ENCODE data around the gene KRTAP5-8.
"Not testable (repeated sequence)": the region's sequence is repeated elsewhere in the genome, so short reads cannot be mapped to it uniquely, and the experiment has no call there.

KRTAP5-8 gene

DNA sequence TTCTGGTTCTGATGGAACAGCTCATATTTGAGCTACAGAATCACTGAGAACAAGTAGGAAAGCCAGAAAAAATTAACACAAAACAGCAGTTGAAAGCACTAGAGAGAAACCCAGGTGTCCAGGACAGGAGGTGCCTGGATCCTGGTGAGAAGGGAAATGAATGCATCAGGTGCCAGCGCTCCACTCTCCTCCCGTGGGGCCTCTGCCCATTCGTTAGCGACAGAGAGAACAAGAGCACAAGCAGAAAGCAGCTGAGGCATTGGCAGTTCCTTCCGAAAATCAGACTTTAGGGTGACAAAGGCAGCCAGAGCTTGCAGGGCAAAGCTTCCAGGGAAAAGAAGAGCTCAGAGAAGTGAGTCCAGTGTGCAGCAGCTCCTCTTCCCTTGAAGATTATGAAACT lies 30.7 kb upstream of the KRTAP5-8 start:
- no peak for DNase-seq (ENCODE audit: low spot score)

DNA sequence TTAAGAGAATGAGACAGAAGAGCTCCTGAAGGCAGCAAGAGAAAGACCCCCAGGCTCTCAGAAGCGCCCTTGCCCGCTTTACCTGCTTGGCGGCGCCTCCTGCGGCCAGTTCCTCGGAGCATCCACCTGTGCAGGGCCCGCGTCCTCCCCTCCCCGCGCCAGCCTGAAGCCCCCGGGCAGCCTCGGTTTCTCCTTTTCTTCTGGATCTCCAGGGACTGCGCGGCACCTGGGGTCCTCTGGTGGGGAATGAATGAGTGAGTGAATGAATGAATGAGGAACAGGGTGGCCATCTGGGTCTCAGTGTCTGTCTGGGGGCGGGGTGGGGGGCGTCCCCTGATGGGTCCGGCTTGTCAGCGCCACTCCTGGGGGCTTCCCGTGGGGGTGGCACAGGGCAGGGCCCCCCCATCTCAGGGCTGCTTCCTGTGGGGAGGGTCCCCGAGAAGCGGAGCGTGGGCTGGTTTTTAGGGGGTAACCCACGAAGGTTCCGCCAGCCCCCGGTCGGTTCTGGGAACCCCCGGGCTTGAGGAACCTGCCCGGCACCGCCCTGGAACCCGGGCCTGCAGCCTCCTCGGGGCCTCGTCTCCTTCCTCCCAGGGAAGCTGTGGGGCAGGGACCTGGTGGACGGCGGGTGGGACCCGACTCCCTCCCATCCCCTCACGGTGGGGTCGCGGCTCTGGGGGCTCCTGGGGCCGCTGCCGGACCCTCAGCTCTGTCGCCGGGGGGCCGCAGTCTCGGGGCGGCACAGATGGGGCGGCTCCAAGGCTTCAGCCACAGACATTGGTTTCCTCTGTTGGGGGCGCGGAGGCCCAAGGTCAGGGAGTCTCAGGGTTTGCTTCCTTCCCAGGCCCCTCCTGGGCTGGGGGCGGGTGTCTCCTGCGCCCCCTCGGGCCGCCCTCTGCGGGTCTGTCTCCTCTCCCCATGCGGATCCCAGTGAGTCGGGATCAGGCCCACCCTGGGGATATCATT lies 19.0 kb upstream of the KRTAP5-8 start:
- DNase-seq (ENCODE audit: low spot score), result no peak

DNA sequence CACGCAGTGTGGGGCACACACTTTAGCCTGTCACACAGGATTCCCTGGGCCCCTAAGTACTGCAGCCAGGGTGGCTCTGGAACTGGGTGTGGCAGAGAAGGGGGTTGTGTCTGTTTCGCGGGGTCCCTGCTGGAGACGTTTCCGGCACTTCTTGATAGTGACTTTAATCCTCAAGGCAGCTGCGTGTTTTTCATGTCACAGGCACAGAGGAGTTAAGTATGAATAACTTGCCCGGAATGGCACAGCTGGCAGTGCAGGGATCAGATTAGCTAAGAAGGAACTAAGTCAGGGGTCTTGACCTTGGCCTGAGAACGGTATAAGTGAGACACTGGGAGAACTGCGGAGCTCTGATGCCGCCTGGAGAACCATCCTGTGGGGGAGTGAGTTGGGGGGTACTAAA lies 18.3 kb upstream of the KRTAP5-8 start:
- no peak for DNase-seq (ENCODE audit: low spot score)

DNA sequence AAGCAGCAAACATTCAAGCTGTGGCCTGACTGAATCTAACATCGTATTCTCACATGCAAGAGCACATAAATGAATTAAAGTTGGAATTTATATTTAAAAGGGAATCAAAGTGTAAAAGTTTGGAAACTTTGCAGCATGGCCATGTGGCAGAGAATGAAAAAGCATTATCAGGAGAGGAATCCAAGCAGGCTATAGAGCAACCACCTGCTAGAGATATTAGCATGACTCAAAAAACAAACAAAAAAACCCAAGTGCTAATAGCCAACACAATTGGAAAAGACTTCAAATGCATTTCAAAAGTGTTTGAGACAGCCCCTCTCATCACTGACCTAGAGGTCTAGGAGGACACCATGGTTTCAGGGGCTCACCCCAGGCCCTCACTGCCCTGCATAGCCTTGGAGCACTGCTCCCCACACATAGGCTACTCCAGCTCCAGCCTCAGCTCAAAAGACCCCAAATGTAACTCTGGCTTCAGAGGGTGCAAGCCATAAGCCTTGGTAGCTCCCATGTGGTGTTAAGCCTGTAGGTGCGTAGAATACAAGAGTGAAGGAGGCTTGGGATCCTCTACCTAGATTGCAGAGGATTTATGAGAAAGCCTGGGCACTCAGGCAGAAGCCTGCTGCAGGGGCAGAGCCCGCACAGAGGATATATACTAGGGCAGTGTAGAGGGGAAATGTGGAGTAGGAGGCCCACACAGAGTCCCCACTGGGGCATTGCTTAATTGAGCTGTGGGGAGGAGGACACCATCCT lies 12.5 kb upstream of the KRTAP5-8 start:
- DNase-seq (ENCODE audit: low spot score), result no peak

DNA sequence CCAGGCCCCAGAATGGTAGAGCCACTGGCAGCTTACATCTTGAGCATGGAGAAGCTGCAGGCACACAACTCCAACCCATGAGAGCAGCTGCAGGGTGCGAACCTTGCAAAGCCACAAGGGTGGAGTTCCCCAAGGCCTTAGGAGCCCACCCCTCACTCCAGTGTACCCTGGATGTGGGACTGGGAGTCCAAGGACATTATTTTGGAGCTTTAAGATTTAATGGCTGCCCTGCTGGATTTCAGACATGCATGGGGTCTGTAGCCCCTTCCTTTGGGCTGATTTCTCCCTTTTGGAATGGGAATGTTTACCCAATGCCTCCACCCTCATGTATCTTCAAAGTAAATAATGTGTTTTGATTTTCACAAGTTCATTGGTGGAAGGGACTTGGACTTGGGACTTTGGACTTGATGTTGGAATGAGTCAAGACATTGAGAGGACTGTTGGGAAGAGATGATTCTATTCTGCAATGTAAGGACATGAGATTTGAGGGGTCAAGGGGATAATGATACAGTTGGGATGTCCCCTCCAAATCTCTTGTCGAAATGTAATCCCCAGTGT lies 11.8 kb upstream of the KRTAP5-8 start:
- no peak for DNase-seq (ENCODE audit: low spot score)

DNA sequence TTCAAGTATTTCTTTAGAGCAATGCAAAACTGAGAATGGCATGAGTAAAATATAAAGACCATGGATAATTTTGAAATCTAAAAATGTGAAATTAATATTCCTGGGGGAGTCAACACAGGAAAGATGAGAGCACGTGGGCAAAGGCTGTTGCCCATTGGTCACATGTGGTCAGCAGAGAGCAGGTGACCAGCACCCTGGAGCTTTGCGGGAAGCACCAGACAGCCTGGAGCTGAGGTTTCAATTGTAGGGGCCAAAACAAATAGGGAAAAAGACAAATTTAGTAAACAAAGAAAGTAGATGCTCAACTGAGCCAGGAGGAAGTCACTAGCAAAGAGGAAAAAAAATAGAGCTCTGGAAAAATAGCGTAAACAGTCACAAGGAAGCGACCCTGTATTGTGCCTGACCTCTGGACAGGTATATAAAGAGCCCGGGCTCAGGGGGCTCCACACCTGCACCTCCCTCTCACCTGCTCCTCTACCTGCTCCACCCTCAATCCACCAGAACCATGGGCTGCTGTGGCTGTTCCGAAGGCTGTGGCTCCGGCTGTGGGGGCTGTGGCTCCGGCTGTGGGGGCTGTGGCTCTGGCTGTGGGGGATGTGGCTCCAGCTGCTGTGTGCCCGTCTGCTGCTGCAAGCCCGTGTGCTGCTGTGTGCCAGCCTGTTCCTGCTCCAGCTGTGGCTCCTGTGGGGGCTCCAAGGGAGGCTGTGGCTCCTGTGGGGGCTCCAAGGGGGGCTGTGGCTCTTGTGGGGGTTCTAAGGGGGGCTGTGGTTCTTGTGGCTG lies 10.8 kb upstream of the KRTAP5-8 start, which contains the start of gene KRTAP5-7:
TSS of gene KRTAP5-7 (plus strand) at position 472 of the 780 bp plus-strand sequence. CDS start at position 506, 34 bp downstream.
- not testable (repeated sequence) for DNase-seq (ENCODE audit: low spot score)

DNA sequence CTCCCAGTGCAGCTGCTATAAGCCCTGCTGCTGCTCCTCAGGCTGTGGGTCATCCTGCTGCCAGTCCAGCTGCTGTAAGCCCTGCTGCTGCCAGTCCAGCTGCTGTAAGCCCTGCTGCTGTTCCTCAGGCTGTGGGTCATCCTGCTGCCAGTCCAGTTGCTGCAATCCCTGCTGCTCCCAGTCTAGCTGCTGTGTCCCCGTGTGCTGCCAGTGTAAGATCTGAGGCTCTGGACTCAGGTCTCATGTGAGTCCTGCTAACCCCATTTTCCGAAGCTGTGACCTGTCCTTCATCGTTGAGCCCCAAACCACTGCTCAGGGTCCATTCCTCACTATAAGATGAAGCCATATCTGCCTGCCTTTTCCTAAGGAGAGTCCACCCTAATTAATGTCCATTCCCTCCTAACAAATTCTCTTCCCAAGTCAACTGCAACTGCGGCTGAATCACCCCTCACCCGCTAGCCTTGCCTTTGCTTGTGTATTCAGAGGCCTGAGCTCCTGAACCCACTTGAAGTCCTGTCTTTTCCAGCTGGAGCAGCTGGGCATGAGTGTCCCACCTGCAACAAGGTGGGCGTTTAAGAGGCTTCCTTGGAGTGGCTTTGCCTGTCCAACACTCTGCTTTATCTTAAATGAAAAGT lies 10.1 kb upstream of the KRTAP5-8 start:
- no peak for DNase-seq (ENCODE audit: low spot score)

DNA sequence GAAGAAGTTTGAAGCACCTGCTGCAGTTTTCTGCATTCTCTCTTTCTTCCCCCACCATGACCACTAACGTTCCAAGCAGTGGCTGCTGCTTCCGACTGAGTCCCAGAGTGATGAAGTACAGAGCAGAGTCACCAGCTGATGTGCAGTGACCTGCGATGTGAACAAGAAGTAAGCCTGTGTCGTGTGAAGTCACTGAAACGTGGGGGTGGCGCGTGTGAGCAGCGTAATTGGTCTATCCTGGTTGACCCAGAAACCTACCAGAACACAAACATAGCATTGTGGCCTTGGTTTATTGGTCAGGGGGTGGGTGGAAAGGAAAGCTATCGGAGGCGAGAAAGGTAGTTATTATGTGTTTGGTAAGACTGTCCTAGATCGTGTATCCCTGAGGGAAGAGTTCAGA lies 7.2 kb upstream of the KRTAP5-8 start:
- no peak for DNase-seq (ENCODE audit: low spot score)

DNA sequence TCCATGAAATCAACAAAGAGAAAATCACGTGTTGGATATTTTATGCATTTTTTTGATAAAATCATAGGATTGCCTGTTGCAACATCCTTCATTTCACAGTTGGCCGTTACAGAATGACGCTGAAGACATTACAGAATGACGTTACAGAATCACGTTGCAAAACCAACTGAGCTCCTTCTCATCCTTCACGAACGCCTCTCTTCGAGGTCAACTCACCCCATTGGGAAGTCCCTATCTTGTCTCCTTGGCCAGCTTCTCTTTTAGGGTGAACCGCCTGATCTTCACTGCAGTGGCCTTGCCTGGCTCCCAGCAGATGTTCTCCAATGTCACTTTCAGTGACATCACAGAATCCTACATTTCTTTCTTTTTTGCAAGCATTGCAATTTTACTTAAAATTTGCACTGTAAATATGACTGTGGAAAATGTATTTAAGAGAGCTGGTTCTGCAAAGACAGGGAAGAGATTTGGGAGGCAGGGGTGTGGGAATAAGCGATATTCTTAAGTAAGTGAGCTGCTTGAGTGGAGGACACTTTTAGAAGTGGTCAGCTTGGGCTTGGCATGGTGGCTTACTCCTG lies 5.7 kb upstream of the KRTAP5-8 start:
- DNase-seq (ENCODE audit: low spot score), result no peak

DNA sequence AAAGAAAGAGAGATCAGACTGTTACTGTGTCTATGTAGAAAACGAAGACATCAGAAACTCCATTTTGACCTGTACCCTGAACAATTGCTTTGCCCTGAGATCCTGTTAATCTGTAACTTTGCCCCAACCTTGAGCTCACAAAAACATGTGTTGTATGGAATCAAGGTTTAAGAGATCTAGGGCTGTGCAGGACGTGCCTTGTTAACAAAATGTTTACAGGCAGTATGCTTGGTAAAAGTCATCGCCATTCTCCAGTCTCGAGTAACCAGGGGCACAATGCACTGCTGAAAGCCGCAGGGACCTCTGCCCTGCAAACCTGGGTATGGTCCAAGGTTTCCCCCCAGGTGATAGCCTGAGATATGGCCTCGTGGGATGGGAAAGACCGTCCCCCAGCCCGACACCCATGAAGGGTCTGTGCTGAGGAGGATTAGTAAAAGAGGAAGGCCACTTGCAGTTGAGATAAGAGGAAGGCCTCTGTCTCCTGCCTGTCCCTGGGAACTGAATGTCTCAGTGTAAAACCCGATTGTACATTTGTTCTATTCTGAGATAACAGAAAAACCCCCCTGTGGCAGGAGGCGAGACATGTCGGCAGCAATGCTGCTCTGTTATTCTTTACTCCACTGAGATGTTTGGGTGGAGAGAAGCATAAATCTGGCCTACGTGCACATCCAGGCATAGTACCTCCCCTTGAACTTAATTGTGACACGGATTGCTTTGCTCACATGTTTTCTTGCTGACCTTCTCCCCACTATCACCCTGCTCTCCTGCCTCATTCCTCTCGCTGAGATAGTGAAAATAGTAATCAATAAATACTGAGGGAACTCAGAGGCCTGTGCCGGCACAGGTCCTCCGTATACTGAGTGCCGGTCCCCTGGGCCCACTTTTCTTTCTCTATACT lies 2.9 kb upstream of the KRTAP5-8 start:
- not testable (repeated sequence) for DNase-seq (ENCODE audit: low spot score)

DNA sequence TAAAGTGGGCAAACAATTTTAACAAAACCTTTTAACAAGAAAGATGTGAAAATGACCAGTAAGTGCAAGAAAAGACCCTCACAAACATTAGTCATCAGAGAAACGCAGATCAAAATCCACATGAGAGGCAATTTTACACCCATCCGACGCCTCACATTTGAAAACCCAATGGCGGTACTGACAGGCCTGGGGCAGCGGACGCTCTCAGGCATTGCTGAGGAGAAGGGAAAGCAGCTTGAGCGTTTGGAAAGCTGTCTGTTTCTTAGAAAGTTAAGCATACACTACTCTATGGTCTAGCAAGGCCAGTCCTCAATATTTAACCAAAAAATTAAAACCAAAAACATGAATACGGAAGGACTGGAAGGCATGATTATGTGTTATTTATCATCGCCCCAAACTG lies 2.0 kb upstream of the KRTAP5-8 start:
- no peak for DNase-seq (ENCODE audit: low spot score)

DNA sequence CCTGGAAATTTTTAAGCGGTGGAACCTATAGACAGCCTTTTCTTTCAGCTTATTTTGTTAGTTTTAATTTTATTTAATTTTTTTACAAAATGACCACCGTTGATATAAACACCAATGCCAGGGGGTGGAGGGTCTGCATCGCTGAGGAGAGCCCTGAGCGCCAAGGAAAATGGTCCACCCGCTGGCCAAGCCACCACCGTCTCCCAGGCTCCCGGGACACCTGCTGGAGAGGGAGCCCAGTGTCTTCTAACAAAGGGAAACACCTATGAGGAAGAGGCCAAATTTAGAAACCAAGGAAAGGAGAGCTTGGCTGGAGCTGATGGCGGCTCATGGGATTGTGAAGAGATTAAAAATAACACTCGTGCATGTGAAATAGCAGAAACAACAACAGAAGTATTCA lies 288 bp upstream of the KRTAP5-8 start:
- no peak for DNase-seq (ENCODE audit: low spot score)

DNA sequence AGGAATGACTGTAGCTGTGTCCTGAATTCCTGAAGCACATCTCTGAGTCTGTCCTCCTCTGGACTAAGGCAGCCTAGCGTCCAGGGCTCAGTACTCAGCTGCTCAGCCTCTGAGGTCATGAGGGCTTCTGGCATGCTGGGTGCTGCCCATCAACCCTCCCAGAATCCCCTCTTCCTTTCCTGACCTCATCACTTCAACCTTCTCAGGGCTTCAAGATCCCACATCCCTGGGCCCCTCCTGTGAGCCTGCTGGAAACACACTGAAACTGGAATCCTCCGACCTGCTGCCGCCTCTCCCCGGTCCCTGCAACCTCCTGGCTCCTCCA lies 803 bp downstream of the KRTAP5-8 start:
- DNase-seq (ENCODE audit: low spot score), result no peak

DNA sequence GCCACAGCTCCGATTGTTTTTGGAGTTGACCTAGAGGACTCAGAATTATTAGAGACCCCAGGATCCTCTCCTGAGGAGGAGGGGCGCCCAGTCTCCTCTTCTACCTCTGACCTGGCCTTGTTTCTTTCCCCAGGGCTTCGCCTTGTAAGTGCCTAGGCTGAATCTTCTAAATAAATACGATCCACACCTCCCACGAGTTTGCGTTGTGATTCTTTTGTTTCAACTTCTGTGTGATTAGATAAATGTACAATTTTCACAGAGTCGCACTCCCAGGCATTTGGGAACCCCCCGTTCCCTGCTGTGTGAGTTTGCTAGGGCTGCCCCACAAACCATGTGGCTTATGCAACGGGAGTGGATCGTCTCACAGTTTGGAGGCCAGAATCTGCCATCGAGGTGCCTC lies 1.2 kb downstream of the KRTAP5-8 start:
- DNase-seq (ENCODE audit: low spot score), result no peak

DNA sequence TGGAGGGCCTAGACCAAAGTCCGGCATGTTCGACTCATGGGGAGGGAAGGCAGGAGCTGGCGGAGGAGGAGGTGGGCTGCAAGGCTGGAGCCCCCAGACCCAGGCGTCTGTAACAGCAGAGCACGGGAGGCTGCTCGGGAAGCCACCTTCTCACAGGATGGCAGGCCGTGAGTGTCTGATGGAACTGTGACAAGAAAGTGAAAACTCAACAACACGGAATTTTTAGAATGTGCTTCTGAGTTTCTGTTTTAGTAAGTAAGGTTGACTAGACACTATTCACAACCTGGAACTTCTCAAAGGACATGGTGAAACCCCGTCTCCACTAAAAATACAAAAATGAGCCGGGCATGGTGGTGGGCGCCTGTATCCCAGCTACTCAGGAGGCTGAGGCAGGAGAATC lies 2.1 kb downstream of the KRTAP5-8 start:
- DNase-seq (ENCODE audit: low spot score), result not testable (repeated sequence)

DNA sequence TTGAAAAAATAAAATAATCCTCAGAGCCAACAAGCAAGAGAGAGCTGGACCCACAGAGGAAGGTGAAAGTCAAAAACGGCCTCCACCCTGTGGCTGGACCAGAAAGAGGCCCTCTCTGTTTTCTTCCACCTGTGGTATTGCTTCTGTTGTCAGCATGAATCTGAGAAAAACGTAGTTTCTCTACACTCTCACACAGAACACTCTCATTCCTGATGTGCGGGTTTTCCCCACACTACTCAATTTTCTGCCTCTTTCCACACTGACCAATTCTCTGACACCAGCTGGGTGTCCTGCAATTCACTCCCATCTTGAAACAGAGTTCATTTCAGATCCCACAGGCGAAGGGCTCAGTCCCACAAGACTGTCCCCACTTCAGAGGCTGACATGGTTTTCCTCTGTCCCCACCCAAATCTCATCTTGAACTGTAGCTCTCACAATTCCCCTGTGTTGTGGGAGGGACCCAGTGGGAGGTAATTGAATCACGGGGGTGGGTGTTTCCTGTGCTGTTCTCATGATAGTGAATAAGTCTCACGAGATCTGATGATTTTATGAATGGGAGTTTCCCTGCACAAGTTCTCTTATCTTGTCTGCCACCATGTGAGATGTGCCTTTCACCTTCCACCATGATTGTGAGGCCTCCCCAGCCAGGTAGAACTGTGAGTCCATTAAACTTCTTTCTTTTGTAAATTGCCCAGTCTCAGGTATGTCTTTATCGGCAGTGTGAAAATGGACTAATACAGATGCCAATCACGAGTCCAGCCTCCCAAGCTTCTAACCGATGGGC lies 2.9 kb downstream of the KRTAP5-8 start:
- not testable (repeated sequence) for DNase-seq (ENCODE audit: low spot score)

DNA sequence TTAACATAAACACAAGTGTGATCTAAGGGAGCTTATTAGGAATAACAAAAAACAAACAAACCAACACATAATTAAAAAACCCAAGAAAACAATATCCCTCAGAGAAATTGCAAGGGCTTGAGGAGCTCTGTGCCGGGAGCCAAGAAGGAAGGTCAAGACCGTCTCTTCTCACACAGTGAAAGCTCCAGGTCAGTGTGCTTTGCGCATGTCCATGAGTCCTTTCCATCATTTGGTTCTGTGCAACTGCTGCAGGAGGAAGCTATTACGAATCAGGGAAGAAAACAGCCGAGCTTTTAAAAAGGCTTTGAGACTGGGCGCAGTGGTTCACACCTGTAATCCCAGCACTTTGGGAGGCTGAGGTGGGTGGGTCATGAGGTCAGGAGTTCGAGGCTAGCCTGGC lies 4.6 kb downstream of the KRTAP5-8 start:
- no peak for DNase-seq (ENCODE audit: low spot score)

DNA sequence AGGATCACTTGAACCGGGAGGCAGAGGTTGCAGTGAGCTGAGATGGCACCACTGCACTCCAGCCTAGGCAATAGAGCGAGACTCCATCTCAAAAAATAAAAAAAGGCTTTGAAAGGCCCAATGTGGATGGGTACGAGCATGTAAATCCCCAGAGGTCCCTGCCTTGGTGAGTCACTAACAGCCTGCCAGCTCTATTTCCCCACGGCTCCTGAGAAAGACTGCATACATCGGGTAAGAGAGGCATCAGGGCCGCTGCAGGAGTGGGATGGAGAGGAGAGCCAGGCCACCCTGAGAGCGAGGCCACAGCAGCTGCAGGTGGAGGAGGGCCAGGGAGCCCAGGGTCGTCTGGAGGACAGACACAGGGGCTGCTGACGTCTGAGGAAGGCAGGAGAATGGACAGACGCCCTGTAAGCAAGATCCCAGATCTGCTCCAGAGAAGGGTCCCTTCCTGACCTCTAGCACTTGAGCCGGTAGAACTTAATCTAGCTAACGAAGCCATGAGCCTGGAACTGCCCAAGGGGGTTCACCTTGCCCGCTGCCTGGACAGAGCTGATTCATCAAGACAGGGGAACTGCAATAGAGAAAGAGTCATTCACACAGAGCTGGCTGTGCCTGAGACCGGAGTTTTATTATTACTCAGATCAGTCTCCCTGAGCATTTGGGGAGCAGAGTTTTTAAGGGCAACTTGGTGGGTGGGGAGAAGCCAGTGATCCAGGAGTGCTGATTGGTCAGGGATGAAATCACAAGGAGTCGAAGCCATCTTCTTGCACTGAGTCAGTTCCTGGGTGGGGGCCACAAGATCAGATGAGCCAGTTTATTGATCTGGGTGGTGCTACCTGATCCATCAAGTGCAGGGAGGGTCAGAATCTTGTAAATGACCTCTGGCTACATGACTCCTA lies 5.3 kb downstream of the KRTAP5-8 start:
- no peak for DNase-seq (ENCODE audit: low spot score)
